ENCODE measurements around the gene TNRC6C.
"Not testable (repeated sequence)": the region's sequence is repeated elsewhere in the genome, so short reads cannot be mapped to it uniquely, and the experiment has no call there.

Gene TNRC6C

DNA sequence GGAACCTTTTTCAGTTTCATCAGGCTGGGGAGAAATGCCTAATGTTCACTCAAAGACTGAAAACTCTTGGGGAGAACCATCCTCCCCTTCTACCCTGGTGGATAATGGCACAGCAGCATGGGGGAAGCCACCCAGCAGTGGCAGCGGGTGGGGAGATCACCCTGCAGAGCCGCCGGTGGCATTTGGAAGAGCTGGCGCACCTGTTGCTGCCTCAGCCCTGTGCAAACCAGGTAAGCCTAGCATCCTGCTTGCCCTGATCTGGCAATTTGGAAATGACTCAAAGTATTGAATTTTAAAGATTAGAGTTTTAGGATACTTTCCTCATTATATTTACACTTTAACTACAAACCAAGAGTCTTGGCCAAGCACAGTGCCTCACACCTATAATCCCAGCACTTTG is 106.2 kb downstream of the TNRC6C start:
- ChIA-PET CTCF (interaction anchor here (2.8 kb wide), 1 partner anchor 20 kb away, joined by 11 read pairs; no protein-coding TSS in a partner anchor), POLR2A (no interaction called here)
- TF ChIP-seq, protein P1, sequence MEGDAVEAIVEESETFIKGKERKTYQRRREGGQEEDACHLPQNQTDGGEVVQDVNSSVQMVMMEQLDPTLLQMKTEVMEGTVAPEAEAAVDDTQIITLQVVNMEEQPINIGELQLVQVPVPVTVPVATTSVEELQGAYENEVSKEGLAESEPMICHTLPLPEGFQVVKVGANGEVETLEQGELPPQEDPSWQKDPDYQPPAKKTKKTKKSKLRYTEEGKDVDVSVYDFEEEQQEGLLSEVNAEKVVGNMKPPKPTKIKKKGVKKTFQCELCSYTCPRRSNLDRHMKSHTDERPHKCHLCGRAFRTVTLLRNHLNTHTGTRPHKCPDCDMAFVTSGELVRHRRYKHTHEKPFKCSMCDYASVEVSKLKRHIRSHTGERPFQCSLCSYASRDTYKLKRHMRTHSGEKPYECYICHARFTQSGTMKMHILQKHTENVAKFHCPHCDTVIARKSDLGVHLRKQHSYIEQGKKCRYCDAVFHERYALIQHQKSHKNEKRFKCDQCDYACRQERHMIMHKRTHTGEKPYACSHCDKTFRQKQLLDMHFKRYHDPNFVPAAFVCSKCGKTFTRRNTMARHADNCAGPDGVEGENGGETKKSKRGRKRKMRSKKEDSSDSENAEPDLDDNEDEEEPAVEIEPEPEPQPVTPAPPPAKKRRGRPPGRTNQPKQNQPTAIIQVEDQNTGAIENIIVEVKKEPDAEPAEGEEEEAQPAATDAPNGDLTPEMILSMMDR (IDR thresholded peaks at IDR 0.05; ENCODE audit: control extremely low read depth, extremely low read depth, low read depth, missing control alignments), result no peak
- no peak for DNase-seq (ENCODE audit: extremely low spot score)

DNA sequence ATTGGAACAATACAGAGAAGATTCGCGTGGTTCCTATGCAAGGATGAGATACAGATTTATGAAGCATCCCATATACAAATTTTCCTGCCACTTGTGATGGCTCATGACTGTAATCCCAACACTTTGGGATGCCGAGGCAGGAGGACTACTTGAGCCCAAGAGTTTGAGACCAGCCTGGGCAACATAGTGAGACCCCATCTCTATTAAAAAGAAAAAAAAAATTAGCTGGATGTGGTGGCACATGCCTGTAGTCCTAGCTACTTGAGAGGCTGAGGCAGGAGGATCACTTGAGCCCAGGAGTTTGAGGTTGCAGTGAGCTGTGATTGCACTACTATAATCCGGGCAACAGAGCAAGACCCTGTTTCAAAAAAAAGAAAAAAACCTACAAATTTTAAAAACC is 108.5 kb downstream of the TNRC6C start:
- POLR2A ChIA-PET; DNase-seq (ENCODE audit: extremely low spot score): not testable (repeated sequence)
- CTCF ChIA-PET, result interaction anchor here (1.9 to 2.2 kb wide), 3 partner anchors 17 to 25 kb away, joined by 4 to 7 read pairs (median 7); no protein-coding TSS in a partner anchor

DNA sequence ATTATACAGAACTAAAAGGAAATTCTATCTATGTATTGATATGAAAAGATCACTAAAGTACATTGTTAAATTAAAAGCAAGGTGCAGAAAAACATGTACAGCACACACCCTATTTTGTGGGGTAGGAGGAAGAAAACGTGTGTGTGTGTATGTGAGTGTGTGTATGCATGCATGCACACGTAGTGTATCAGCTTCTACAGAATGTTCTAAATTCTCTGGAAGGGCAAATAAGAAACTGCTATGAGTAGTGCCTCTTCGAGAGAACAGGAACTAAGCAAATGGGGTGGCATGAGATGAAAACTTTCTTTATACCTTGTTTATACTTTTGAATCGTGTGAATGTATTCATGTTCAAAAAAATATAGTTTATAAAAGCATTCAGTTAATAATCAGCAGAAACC is 111.2 kb downstream of the TNRC6C start:
- DNase-seq (ENCODE audit: extremely low spot score), result no peak
- POLR2A ChIA-PET, result no interaction called here
- TF ChIP-seq, protein P1 (IDR thresholded peaks at IDR 0.05; ENCODE audit: control extremely low read depth, extremely low read depth, low read depth, missing control alignments), result no peak
- CTCF ChIA-PET, result interaction anchor here (0.8 to 2.0 kb wide), 5 partner anchors 14 to 239 kb away, joined by 3 to 4 read pairs (median 3); no protein-coding TSS in a partner anchor

DNA sequence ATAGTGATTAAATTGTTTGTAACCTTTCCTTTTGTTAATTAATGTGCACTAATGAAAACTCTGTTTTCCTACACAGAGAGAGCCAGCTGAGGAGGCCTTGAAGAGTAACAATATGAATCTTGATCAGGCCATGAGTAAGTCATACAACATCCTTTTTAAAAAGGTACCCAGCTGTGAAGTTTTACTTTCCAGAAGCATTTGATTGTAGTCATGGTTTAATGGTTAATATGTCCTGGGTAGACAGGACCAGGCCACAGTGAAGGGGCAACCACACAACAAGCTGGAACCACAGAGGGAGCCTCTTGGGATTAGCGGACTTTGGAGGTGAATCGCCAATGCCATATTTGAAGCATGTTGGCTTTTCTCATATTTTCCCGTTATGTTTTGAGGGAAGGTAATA is 114.5 kb downstream of the TNRC6C start:
- POLR2A ChIA-PET, result no interaction called here
- CTCF ChIA-PET, result interaction anchor here (1.6 kb wide), 1 partner anchor 12 kb away, joined by 4 read pairs; no protein-coding TSS in a partner anchor
- TF ChIP-seq, protein P1 (IDR thresholded peaks at IDR 0.05; ENCODE audit: control extremely low read depth, extremely low read depth, low read depth, missing control alignments), result no peak
- no peak for DNase-seq (ENCODE audit: extremely low spot score)

DNA sequence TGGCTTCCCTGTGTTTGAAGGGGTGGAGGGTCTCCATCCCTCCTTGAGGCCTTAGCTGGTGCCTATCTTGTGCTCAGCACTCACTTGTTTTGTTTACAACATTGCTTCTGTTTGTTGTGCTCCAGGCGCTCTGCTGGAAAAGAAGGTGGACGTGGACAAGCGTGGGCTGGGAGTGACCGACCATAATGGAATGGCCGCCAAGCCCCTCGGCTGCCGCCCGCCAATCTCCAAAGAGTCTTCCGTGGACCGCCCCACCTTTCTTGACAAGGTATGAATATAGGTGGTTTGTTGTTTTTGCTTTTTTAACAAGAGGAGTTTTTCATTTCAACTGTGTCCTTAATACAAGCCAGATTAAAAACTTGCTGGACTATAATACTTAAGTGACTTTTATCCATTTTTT is 116.5 kb downstream of the TNRC6C start:
- POLR2A ChIA-PET, result no interaction called here
- DNase-seq (ENCODE audit: extremely low spot score), result no peak
- CTCF ChIA-PET, result no interaction called here
- TF ChIP-seq, protein P1 (IDR thresholded peaks at IDR 0.05; ENCODE audit: control extremely low read depth, extremely low read depth, low read depth, missing control alignments), result no peak

DNA sequence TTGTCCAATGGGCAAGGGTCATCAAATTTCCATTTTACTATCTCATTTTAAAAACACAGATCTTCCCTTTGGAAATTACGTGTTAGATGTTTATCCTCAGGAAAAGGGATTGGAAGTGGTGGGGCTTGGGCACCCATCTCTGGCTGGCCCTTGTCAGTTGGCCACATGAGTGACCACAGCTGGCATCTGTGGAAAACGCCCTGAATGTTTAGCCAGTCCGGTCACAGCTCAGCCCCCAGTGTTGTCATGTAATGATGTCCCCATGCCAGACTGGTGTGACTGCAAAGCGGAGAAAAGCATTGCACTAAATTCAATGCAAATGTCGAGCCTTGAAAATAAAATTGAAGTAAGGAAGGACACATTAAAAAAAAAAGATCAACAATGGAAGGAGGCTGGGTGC is 117.0 kb downstream of the TNRC6C start:
- CTCF ChIA-PET, result no interaction called here
- no peak for DNase-seq (ENCODE audit: extremely low spot score)
- POLR2A ChIA-PET, result no interaction called here
- TF ChIP-seq, protein P1 (IDR thresholded peaks at IDR 0.05; ENCODE audit: control extremely low read depth, extremely low read depth, low read depth, missing control alignments), result no peak

DNA sequence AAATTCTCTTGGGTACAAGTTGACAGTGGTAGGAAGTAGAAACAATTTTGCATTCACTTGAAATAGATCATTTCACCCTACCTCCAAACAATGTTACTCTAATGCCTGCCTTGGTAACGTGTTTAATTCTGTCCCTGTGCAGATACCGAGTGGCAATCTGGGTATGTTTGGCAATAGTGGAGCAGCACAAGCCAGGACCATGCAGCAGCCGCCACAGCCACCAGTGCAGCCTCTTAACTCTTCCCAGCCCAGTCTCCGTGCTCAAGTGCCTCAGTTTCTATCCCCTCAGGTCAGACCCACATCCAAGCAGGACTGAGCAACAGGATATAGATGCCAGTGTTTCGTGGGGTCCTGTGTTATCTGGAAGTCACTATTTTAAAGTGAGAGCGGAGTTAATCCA is 120.8 kb downstream of the TNRC6C start:
- CTCF ChIA-PET, result interaction anchor here (1.5 kb wide), 1 partner anchor 37 kb away, joined by 4 read pairs; no protein-coding TSS in a partner anchor
- POLR2A ChIA-PET, result no interaction called here
- TF ChIP-seq, protein P1 (IDR thresholded peaks at IDR 0.05; ENCODE audit: control extremely low read depth, extremely low read depth, low read depth, missing control alignments), result no peak
- no peak for DNase-seq (ENCODE audit: extremely low spot score)
